Activated CD4-positive, CD25-positive, alpha-beta regulatory T cell treated with anti-CD3 and anti-CD28 coated beads, Interleukin-2, amount 50 U/mL, for 24 hours (primary cell): Measurements from ENCODE around the gene ANKFY1.

Experiments used
- ATAC-seq, 2 donors: fragments of 150-1000 bp; cut with Tn5 transposase; one replicate each; pipeline ENCODE4 v1.10.0; 2021; ENCODE audit warnings: mild to moderate bottlenecking in 1 of 2, moderate library complexity in 1 of 2

ANKFY1 gene

GRCh38 chr17:4175921-4176807, 87.6 kb downstream of the ANKFY1 start:
- peak; percentile 54 to 67 for ATAC-seq

GRCh38 chr17:4174556-4174955, 89.2 kb downstream of the ANKFY1 start:
- ATAC-seq, result peak; percentile 39 to 49

- ATAC-seq, result no peak
Measured at GRCh38 chr17:4173781-4174180, 90.0 kb downstream of the ANKFY1 start.

- ATAC-seq, result no peak
Measured at GRCh38 chr17:4172356-4172755, 91.4 kb downstream of the ANKFY1 start.

- no peak for ATAC-seq
Measured at GRCh38 chr17:4170639-4171280, 93.0 kb downstream of the ANKFY1 start.

- ATAC-seq, result no peak
Measured at GRCh38 chr17:4167786-4168185, 96.0 kb downstream of the ANKFY1 start.

- ATAC-seq, result no peak
Measured at GRCh38 chr17:4166419-4166818, 97.4 kb downstream of the ANKFY1 start.

- no peak for ATAC-seq
Measured at GRCh38 chr17:4165301-4166010, 98.3 kb downstream of the ANKFY1 start.

GRCh38 chr17:4163951-4164350, 99.8 kb downstream of the ANKFY1 start:
- ATAC-seq, result no peak

- no peak for ATAC-seq
Measured at GRCh38 chr17:4162775-4163466, 100.9 kb downstream of the ANKFY1 start.

- no peak for ATAC-seq
Measured at GRCh38 chr17:4162321-4162720, 101.5 kb downstream of the ANKFY1 start.

GRCh38 chr17:4161967-4162305, 101.8 kb downstream of the ANKFY1 start:
- ATAC-seq, result no peak

- ATAC-seq, result no peak
Measured at GRCh38 chr17:4161192-4161966, 102.4 kb downstream of the ANKFY1 start.

- no peak for ATAC-seq
Measured at GRCh38 chr17:4160294-4160859, 103.4 kb downstream of the ANKFY1 start.

- ATAC-seq, result no peak
Measured at GRCh38 chr17:4159761-4160160, 104.0 kb downstream of the ANKFY1 start.

- no peak for ATAC-seq
Measured at GRCh38 chr17:4157618-4158333, 106.0 kb downstream of the ANKFY1 start.

- peak in 1 of 2 donors; percentile 27 for ATAC-seq
Measured at GRCh38 chr17:4156750-4157381, 106.9 kb downstream of the ANKFY1 start.

- no peak for ATAC-seq
Measured at GRCh38 chr17:4155980-4156620, 107.7 kb downstream of the ANKFY1 start.

GRCh38 chr17:4154201-4154600, 109.6 kb downstream of the ANKFY1 start:
- no peak for ATAC-seq

GRCh38 chr17:4152471-4152870, 111.3 kb downstream of the ANKFY1 start:
- ATAC-seq, result no peak
